ENCODE results near the gene SSNA1. TPM values are rescaled to one million over a fixed set of nuclear protein-coding genes. Genes with fewer than 3 reads are reported as not detected.
A peak's percentile ranks its signal among the peaks of the same experiment; 100 is the strongest.

Gene SSNA1, protein sequence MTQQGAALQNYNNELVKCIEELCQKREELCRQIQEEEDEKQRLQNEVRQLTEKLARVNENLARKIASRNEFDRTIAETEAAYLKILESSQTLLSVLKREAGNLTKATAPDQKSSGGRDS
- total RNA-seq: 10 to 100 TPM; 37.3 to 73.9 (median 53.5) TPM

DNA sequence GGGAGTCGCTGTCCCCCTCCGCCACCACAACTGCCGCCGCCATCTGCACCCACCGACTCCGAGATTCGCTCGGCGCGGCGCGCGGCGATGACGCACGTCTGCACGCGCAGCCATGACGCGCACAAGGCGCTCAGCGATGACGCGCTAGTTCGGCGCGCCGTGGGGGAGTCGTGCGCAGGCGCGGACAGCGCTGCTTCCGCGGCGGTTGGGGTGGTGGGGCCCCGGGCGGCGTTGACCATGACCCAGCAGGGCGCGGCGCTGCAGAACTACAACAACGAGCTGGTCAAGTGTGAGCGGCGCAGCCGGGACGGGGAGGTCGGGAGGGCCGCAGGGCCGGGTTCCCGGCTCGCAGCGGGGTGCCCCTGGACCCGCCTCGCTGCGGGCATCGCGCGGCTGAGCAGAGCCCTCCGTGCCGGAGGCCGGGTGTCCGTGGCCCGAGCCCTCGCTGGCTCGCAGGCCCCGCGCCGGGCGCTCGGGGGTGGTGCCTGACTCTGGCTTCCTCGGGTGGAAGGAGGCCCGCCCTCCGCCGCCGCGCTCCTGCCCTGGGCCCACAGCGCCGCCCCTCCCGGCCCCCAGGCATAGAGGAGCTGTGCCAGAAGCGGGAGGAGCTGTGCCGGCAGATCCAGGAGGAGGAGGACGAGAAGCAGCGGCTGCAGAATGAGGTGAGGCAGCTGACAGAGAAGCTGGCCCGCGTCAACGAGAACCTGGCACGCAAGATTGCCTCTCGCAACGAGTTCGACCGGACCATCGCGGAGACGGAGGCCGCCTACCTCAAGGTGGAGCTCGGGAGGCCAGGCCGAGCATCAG, at the start of gene SSNA1, which contains the start of gene ANAPC2:
Gene SSNA1, plus strand, starts transcription at position 187 of the 807 bp plus-strand sequence. Its CDS starts 51 bp downstream, at position 238.
Gene ANAPC2, minus strand, starts transcription at position 71 of the 807 bp plus-strand sequence. Its CDS starts 28 bp downstream, at position 43.
- Histone ChIP-seq H3K9me3 (no peaks in the 10 kb centered on the region), H3K4me1 (peaks cover 7 to 58% (median 34%) of the 10 kb centered on the region in 4 donors), H3K27me3 (no peaks in the 10 kb centered on the region), H3K4me3 (peak within 1 kb of the TSS; percentile 78 to 99 (median 91)), H3K36me3 (peaks cover 0 to 62% (median 19%) of the 10 kb centered on the region in 3 donors), H3K27ac (peak within 1 kb of the TSS; percentile 67 to 98 (median 94))
- TF ChIP-seq, protein P1, sequence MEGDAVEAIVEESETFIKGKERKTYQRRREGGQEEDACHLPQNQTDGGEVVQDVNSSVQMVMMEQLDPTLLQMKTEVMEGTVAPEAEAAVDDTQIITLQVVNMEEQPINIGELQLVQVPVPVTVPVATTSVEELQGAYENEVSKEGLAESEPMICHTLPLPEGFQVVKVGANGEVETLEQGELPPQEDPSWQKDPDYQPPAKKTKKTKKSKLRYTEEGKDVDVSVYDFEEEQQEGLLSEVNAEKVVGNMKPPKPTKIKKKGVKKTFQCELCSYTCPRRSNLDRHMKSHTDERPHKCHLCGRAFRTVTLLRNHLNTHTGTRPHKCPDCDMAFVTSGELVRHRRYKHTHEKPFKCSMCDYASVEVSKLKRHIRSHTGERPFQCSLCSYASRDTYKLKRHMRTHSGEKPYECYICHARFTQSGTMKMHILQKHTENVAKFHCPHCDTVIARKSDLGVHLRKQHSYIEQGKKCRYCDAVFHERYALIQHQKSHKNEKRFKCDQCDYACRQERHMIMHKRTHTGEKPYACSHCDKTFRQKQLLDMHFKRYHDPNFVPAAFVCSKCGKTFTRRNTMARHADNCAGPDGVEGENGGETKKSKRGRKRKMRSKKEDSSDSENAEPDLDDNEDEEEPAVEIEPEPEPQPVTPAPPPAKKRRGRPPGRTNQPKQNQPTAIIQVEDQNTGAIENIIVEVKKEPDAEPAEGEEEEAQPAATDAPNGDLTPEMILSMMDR (IDR thresholded peaks at IDR 0.05): peak; percentile 15 to 69 (median 47)
- TF ChIP-seq POLR2A (IDR thresholded peaks at IDR 0.05) (peak; percentile 68 to 76), EP300 (IDR thresholded peaks at IDR 0.05) (peak; percentile 95 to 99)
- WGBS, 2 donors: 0 to 1% methylated on average over 66 to 75 of the region's 98 CpGs
- peak; percentile 85 to 89 for DNase-seq (ENCODE audit: low spot score in 2 of 2)

DNA sequence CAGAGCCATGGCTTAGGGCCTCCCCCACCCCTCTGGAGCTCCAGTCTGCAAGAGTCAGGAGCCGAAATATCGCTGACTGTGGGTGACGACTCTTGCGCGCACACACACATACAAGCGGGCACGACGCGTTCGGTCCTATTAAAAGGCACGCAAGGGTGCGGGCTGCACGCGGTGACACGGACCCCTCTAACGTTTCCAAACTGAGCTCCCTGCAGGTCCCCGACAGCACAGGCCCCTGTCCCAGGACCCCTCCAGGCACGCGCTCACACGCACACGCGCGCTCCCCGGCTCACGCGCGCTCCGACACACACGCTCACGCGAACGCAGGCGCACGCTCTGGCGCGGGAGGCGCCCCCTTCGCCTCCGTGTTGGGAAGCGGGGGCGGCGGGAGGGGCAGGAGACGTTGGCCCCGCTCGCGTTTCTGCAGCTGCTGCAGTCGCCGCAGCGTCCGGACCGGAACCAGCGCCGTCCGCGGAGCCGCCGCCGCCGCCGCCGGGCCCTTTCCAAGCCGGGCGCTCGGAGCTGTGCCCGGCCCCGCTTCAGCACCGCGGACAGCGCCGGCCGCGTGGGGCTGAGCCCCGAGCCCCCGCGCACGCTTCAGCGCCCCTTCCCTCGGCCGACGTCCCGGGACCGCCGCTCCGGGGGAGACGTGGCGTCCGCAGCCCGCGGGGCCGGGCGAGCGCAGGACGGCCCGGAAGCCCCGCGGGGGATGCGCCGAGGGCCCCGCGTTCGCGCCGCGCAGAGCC, 49.6 kb upstream of the SSNA1 start, which contains the start of gene GRIN1:
Gene GRIN1, plus strand, starts transcription at position 433 of the 746 bp plus-strand sequence. CDS start 333 bp downstream, outside the sequence.
- no peak for DNase-seq (ENCODE audit: low spot score in 2 of 2)
- H3K36me3 ChIP-seq: no peaks in the 10 kb centered on the region
- no peak within 1 kb of the TSS for H3K27ac ChIP-seq
- peaks cover 0 to 93% of the 10 kb centered on the region in 2 donors for H3K27me3 ChIP-seq
- no peaks in the 10 kb centered on the region for H3K9me3 ChIP-seq
- H3K4me1 ChIP-seq: peaks cover 0 to 6% (median 0%) of the 10 kb centered on the region in 4 donors
- H3K4me3 ChIP-seq: no peak within 1 kb of the TSS
- no peak for TF ChIP-seq POLR2A (IDR thresholded peaks at IDR 0.05)
- 4 to 10% methylated on average over 21 to 22 of the region's 104 CpGs for WGBS, 2 donors

DNA sequence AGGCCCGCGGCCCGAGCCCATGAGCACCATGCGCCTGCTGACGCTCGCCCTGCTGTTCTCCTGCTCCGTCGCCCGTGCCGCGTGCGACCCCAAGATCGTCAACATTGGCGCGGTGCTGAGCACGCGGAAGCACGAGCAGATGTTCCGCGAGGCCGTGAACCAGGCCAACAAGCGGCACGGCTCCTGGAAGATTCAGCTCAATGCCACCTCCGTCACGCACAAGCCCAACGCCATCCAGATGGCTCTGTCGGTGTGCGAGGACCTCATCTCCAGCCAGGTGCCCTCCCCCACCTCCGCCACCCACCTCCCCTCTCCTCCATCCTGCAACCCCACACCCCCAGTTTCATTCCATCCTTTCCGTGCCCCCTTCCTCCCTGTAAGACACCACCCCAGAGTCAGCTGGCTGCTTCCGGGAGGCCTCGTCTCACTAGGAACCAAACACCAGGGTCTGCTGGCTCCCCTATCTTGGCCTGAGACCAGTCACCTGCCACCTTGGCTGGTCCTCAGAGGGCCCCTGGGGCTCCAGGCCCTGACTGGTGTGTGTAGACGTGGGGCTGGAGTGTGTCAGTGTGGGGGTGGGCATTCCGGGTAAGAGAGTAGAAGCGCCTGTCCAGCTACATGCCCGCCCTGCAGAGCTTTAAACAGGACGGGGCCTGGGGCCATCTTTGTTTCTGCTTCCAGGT, 48.9 kb upstream of the SSNA1 start:
- no peak overlapping the region for H3K4me3 ChIP-seq
- no peaks in the 10 kb centered on the region for H3K9me3 ChIP-seq
- H3K36me3 ChIP-seq: no peaks in the 10 kb centered on the region
- DNase-seq (ENCODE audit: low spot score in 2 of 2): no peak
- peaks cover 0 to 6% (median 0%) of the 10 kb centered on the region in 4 donors for H3K4me1 ChIP-seq
- no peak overlapping the region for H3K27ac ChIP-seq
- 29 to 51% methylated on average over 22 to 36 of the region's 37 CpGs for WGBS, 2 donors
- H3K27me3 ChIP-seq: peaks cover 0 to 94% of the 10 kb centered on the region in 2 donors
- TF ChIP-seq EP300 (IDR thresholded peaks at IDR 0.05) (no peak), POLR2A (IDR thresholded peaks at IDR 0.05) (no peak)
- TF ChIP-seq, protein P1 (IDR thresholded peaks at IDR 0.05): no peak

DNA sequence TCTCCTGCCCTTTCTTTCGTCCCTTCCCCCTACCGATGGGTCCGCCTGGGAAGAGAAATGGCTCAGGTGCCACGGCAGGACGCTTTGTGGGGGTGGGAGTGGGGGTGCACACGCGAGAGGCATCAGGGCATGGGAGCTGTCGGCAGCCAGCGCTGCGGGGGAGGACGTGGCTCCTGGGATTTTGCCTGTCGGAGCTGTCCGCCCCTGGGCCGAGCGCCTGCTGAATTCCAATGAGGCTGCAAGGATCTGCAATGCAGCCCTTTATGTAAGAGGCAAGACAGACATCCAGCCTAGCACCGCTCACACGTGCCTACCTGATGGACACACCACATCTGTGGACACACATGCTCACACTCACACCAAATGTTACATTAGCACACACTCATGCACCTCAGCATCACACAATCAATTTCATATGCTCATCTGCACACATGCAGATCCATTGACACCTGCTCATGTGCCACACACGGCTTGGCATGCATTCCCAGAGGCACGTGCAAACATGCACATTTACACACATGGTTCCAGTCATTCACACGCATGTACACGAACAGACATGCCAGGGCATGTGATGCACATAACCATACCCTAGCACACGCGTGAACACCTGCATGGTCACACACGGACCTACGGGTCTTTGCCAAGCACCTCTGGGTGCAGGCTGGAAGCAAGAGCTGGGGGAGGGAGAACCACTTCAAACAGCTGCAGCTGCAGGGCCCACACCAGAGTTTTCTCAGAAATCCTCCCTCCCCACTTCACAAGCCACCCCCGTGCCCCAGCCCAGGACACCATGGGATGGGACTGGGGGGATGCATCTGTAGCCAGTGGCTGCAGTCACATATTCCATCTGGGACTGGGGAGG, 48.1 kb upstream of the SSNA1 start:
- Histone ChIP-seq H3K27ac (no peak overlapping the region), H3K4me3 (no peak overlapping the region), H3K4me1 (peaks cover 0 to 6% (median 0%) of the 10 kb centered on the region in 4 donors), H3K27me3 (peaks cover 0 to 90% of the 10 kb centered on the region in 2 donors), H3K9me3 (no peaks in the 10 kb centered on the region), H3K36me3 (no peaks in the 10 kb centered on the region)
- WGBS, 2 donors: 61 to 64% methylated on average over 21 to 26 of the region's 26 CpGs
- no peak for DNase-seq (ENCODE audit: low spot score in 2 of 2)
- TF ChIP-seq POLR2A (IDR thresholded peaks at IDR 0.05): no peak
- no peak for TF ChIP-seq EP300 (IDR thresholded peaks at IDR 0.05)
- TF ChIP-seq, protein P1 (IDR thresholded peaks at IDR 0.05): no peak

Data from tibial nerve (tissue), 4 donors.